Spinal cord (tissue), 10 donors: ENCODE measurements around the gene CPSF4L. TPM values are rescaled to one million over a fixed set of nuclear protein-coding genes. Genes with fewer than 3 reads are reported as not detected.

Experiments
- DNase-seq, 6 donors: peaks; one replicate each; pipeline versions ENCODE4 v3.0.0 to v3.0.0-alpha.2; 2013 to 2015; ENCODE audit warnings: low spot score in 6 of 6, low read depth in 4 of 6
- H3K27ac ChIP-seq: one replicate; pipeline ENCODE4 v1.5.1; 2013; ENCODE audit warnings: low read depth, low read length, control low read depth
- H3K27me3 ChIP-seq: one replicate; pipeline ENCODE4 v1.6.1; 2013; ENCODE audit warnings: low read length; ENCODE audit not compliant: control insufficient read depth, insufficient read depth
- H3K36me3 ChIP-seq: one replicate; pipeline ENCODE4 v1.6.1; 2013; ENCODE audit warnings: low read length; ENCODE audit not compliant: control insufficient read depth, insufficient read depth
- H3K4me1 ChIP-seq: one replicate; pipeline ENCODE4 v1.6.1; 2013; ENCODE audit warnings: low read length; ENCODE audit not compliant: control insufficient read depth, insufficient read depth
- H3K4me3 ChIP-seq: one replicate; pipeline ENCODE4 v1.5.1; 2013; ENCODE audit warnings: low read depth, low read length, control low read depth
- H3K9me3 ChIP-seq: one replicate; pipeline ENCODE4 v1.6.1; 2013; ENCODE audit warnings: low read length; ENCODE audit not compliant: control insufficient read depth, insufficient read depth
- WGBS: methylation state at CpG from one replicate; pipeline ENCODE4 v1.1.5; 2013; ENCODE audit warnings: missing lambda C conversion rate; ENCODE audit not compliant: insufficient coverage; 5-methylcytosine and 5-hydroxymethylcytosine counted together
- polyA plus RNA-seq, 2 donors: library from polyadenylated mRNA; unstranded; fragments of 120-200 nt; gene quantifications; one replicate each; pipeline ENCODE4 v1.2.1, GENCODE V29; 2013; ENCODE audit not compliant: insufficient read length in 2 of 2
- total RNA-seq, 2 donors: library from RNA; depleted of rRNA in 1 of 2; stranded (reverse); fragments of 120-200 nt in 1 of 2; fragments of >200 nt in 1 of 2; gene quantifications; one replicate each; pipeline versions ENCODE4 v1.2.3 to v1.2.4, GENCODE V29; 2013 to 2014
- donor health status: healthy.

Gene CPSF4L
- total and polyA plus RNA-seq, 4 donors, result 0.29 TPM; not detected in 3

- Histone ChIP-seq H3K4me1 (peaks cover 43% of the 10 kb centered on the region), H3K27ac (peak overlapping the region; percentile 85), H3K36me3 (peaks cover 3% of the 10 kb centered on the region), H3K9me3 (no peaks in the 10 kb centered on the region), H3K27me3 (no peaks in the 10 kb centered on the region), H3K4me3 (no peak overlapping the region)
- 51% methylated on average over 9 of the region's 12 CpGs for WGBS
- DNase-seq, result peak in 2 of 6 donors; percentile 48 to 80
Measured at GRCh38 chr17:73262676-73263642, 1.3 kb upstream of the CPSF4L start.

GRCh38 chr17:73261952-73262675 lies 434 bp upstream of the CPSF4L start:
- no peaks in the 10 kb centered on the region for H3K27me3 ChIP-seq
- WGBS, result 35% methylated on average over 14 of the region's 19 CpGs
- peaks cover 40% of the 10 kb centered on the region for H3K4me1 ChIP-seq
- peak overlapping the region; percentile 85 for H3K27ac ChIP-seq
- H3K4me3 ChIP-seq, result no peak overlapping the region
- DNase-seq, result peak in 2 of 6 donors; percentile 73 to 77
- peaks cover 3% of the 10 kb centered on the region for H3K36me3 ChIP-seq
- no peaks in the 10 kb centered on the region for H3K9me3 ChIP-seq

- no peak overlapping the region for H3K4me3 ChIP-seq
- H3K36me3 ChIP-seq, result peaks cover 3% of the 10 kb centered on the region
- DNase-seq, result no peak
- H3K27me3 ChIP-seq, result no peaks in the 10 kb centered on the region
- H3K9me3 ChIP-seq, result no peaks in the 10 kb centered on the region
- 89% methylated on average over 6 of the region's 6 CpGs for WGBS
- peaks cover 30% of the 10 kb centered on the region for H3K4me1 ChIP-seq
- no peak overlapping the region for H3K27ac ChIP-seq
Measured at GRCh38 chr17:73257516-73257915, 4.2 kb downstream of the CPSF4L start.

- H3K4me3 ChIP-seq, result no peak overlapping the region
- H3K9me3 ChIP-seq, result no peaks in the 10 kb centered on the region
- DNase-seq, result no peak
- peak overlapping the region; percentile 17 for H3K27ac ChIP-seq
- peaks cover 3% of the 10 kb centered on the region for H3K36me3 ChIP-seq
- WGBS, result 90% methylated on average over 1 of the region's 3 CpGs
- H3K27me3 ChIP-seq, result no peaks in the 10 kb centered on the region
- peaks cover 18% of the 10 kb centered on the region for H3K4me1 ChIP-seq
Measured at GRCh38 chr17:73256220-73256619, 5.5 kb downstream of the CPSF4L start.

GRCh38 chr17:73255671-73256181 lies 6.0 kb downstream of the CPSF4L start:
- Histone ChIP-seq H3K4me3 (no peak overlapping the region), H3K27me3 (no peaks in the 10 kb centered on the region), H3K27ac (peak overlapping the region; percentile 17), H3K4me1 (peaks cover 18% of the 10 kb centered on the region), H3K36me3 (no peaks in the 10 kb centered on the region), H3K9me3 (no peaks in the 10 kb centered on the region)
- peak in 3 of 6 donors; percentile 61 to 89 (median 81) for DNase-seq
- 1% methylated on average over 6 of the region's 8 CpGs for WGBS

- 89% methylated on average over 3 of the region's 8 CpGs for WGBS
- Histone ChIP-seq H3K4me3 (no peak overlapping the region), H3K27me3 (no peaks in the 10 kb centered on the region), H3K4me1 (peaks cover 12% of the 10 kb centered on the region), H3K36me3 (peaks cover 3% of the 10 kb centered on the region), H3K9me3 (no peaks in the 10 kb centered on the region), H3K27ac (no peak overlapping the region)
- no peak for DNase-seq
Measured at GRCh38 chr17:73251871-73252270, 9.8 kb downstream of the CPSF4L start.

GRCh38 chr17:73250851-73251640 lies 10.6 kb downstream of the CPSF4L start:
- no peaks in the 10 kb centered on the region for H3K9me3 ChIP-seq
- H3K4me1 ChIP-seq, result peaks cover 6% of the 10 kb centered on the region
- no peaks in the 10 kb centered on the region for H3K27me3 ChIP-seq
- no peak for DNase-seq
- H3K4me3 ChIP-seq, result no peak overlapping the region
- WGBS, result 61% methylated on average over 10 of the region's 10 CpGs
- H3K27ac ChIP-seq, result no peak overlapping the region
- peaks cover 9% of the 10 kb centered on the region for H3K36me3 ChIP-seq

GRCh38 chr17:73249700-73250099 lies 12.0 kb downstream of the CPSF4L start:
- peak in 1 of 6 donors; percentile 71 for DNase-seq
- 64% methylated on average over 7 of the region's 8 CpGs for WGBS
- Histone ChIP-seq H3K36me3 (peaks cover 11% of the 10 kb centered on the region), H3K4me1 (no peaks in the 10 kb centered on the region), H3K4me3 (no peak overlapping the region), H3K27ac (no peak overlapping the region), H3K9me3 (no peaks in the 10 kb centered on the region), H3K27me3 (no peaks in the 10 kb centered on the region)

GRCh38 chr17:73248532-73248931 lies 13.1 kb downstream of the CPSF4L start:
- DNase-seq, result no peak
- Histone ChIP-seq H3K4me3 (no peak overlapping the region), H3K27me3 (no peaks in the 10 kb centered on the region), H3K27ac (no peak overlapping the region), H3K36me3 (peaks cover 19% of the 10 kb centered on the region), H3K9me3 (no peaks in the 10 kb centered on the region), H3K4me1 (no peaks in the 10 kb centered on the region)
- 60% methylated on average over 1 of the region's 10 CpGs for WGBS
